ENCODE data around the gene LYSET. TPM values are rescaled to one million over a fixed set of nuclear protein-coding genes. Genes with fewer than 3 reads are reported as not detected.
"Not testable (repeated sequence)": the region's sequence is repeated elsewhere in the genome, so short reads cannot be mapped to it uniquely, and the experiment has no call there.

Gene LYSET
- total RNA-seq, 1 donor from 2014 or later, result 13.9 TPM

DNA sequence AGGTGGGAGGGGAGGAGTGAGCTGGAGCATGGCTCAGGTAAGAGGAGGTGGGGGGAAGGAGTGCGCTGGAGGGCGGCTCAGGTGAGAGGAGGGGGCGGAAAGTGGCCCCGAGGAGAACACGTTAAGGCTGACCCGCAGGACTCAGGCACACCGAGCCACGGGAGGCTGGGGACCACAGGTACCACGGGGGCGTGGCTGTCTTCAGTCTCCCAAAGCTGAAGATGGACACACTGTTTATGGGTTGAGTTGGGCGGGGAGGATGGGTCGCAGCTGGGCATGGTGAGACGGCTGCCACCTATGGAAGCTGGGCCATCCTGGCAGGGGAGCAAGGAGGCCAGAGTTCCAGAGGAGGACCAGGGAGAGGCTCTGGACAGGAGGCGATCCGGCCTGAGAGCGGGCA, 45.4 kb downstream of the LYSET start:
- no peak for ATAC-seq

DNA sequence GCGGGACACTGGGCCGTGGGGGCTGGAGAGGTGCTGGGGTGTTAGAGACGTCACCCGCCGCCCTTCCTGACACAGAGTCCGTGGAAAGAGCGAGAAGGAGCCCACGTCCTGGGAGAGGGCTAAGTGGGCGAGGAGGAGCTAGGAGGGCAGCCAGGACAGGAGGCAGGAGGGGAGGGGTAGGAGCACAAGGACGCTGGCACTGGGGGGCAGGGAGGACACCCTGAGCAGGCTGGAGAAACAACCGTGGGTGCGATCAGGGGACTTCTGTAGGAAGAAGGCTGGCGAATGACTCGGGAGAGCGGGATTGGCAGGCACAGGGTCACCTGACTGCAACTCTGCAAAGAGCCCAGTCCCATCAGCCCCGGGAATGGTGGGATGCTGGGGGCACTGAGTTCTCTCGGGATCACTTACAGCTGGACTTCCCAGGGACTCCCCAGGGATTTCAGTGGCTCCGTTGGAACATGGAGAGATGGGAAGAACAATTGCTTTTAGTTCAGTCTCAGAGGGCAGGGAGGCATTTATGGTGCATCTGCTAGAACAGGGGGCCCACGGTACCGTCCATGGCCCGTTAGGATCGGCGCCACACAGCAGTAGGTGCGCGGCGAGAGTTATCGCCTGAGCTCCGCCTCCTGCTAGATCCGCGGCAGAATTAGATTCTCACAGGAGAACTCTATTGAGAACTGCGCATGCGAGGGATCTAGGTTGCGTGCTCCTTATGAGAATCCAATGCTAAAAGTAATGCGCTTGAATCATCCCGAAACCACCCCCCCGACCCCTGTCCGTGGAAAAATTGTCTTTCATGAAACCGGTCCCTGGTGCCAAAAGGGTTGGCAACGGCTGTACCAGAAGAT, 46.2 kb downstream of the LYSET start:
- peak; percentile 27 for ATAC-seq

DNA sequence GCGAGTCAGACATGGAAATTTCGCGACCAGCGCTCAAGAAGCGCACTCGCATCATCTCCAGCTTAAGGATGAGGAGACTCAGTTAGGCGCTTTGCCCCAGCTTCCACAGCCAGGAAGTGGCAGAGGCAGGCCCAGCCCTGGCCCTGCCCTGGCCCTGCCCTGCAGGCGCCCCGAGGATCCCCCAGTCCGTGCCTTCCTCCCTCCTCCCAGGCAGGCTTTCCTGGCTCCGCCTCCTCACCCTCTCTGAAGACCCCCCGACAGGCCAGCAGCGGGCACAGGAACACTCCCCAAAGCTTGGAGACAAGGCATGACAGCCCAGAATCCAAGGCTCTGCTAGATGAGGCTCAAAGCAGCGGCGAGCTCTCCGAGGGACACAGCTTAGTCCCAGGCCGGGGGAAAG, 47.0 kb downstream of the LYSET start:
- no peak for ATAC-seq

DNA sequence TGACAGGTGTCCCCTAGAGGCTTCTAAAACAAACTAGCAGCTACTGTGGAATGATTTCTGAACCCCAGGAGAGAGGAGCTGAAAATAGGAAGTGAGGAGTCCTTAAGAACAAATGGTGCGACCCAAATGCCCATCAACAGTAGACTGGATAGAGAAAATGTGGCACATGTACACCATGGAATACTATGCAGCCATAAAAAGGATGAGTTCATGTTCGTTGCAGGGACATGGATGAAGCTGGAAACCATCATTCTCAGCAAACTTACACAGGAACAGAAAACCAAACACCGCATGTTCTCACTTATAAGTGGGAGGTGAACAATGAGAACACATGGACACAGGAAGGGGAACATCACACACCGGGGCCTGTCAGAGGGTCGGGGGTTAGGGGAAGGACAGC, 48.0 kb downstream of the LYSET start:
- not testable (repeated sequence) for ATAC-seq

DNA sequence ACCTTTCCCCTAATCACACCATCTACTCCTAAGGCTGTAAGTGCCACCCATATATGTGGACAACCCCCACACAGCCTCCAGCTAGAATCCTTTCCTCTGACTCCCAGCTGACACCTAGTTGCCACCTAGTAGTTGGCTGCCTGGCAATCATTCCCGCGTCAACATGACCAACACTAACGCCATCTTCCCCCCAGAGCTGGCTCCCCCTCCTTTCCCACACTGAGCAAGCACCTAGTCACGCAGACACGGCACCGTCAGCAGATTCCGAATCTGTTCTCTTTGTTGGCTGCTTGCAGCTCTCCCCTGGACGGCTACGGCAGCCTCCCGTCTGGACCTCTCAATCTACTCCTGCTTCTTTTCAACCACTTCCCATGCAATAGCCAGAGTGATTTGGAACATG, 49.7 kb downstream of the LYSET start:
- ATAC-seq, result peak; percentile 65

Other genes with a start within 250 kb of the LYSET start
- gene ITPK1, start 69.4 kb upstream of the LYSET start, total RNA-seq, result 22.1 TPM
- 4.6 TPM for gene MOAP1, start 420 bp upstream of the LYSET start, total RNA-seq
- 9.8 TPM for gene GON7, start 21.7 kb downstream of the LYSET start, total RNA-seq
- 13.4 TPM for gene UBR7, start 21.9 kb downstream of the LYSET start, total RNA-seq
- gene BTBD7, start 147.7 kb downstream of the LYSET start, total RNA-seq, result 26.6 TPM
- not detected for gene COX8C, start 161.9 kb downstream of the LYSET start, total RNA-seq
- gene UNC79, start 245.6 kb downstream of the LYSET start, total RNA-seq, result 0.04 TPM